DMS153 treated with DMSO at 0.1 percent for 48 hours (cell line): ENCODE measurements around the gene MOB3B.
"Not testable (repeated sequence)": the region's sequence is repeated elsewhere in the genome, so short reads cannot be mapped to it uniquely, and the experiment has no call there.

Source experiments
- DNase-seq: peaks from one replicate; lab custom pipeline; 2025; ENCODE audit not compliant: unreplicated experiment; lab: John Stamatoyannopoulos, UW

Gene MOB3B

GRCh38 chr9:27518809-27519208 lies 10.8 kb downstream of the MOB3B start:
- DNase-seq = no peak

- no peak for DNase-seq
Observed at GRCh38 chr9:27518006-27518405, 11.6 kb downstream of the MOB3B start.

GRCh38 chr9:27514551-27514950 lies 15.1 kb downstream of the MOB3B start:
- DNase-seq = no peak

- no peak for DNase-seq
Observed at GRCh38 chr9:27511771-27512170, 17.8 kb downstream of the MOB3B start.

GRCh38 chr9:27510780-27511179 lies 18.8 kb downstream of the MOB3B start:
- no peak for DNase-seq

- no peak for DNase-seq
Observed at GRCh38 chr9:27506981-27507380, 22.6 kb downstream of the MOB3B start.

- DNase-seq = no peak
Observed at GRCh38 chr9:27505744-27506161, 23.9 kb downstream of the MOB3B start.

- DNase-seq = no peak
Observed at GRCh38 chr9:27504259-27504658, 25.4 kb downstream of the MOB3B start.

- DNase-seq = no peak
Observed at GRCh38 chr9:27503623-27504022, 26.0 kb downstream of the MOB3B start.

GRCh38 chr9:27500902-27501301 lies 28.7 kb downstream of the MOB3B start:
- not testable (repeated sequence) for DNase-seq

GRCh38 chr9:27499451-27499850 lies 30.2 kb downstream of the MOB3B start:
- DNase-seq = no peak

- DNase-seq = no peak
Observed at GRCh38 chr9:27497883-27498417, 31.7 kb downstream of the MOB3B start.

- no peak for DNase-seq
Observed at GRCh38 chr9:27496135-27496504, 33.5 kb downstream of the MOB3B start.

- DNase-seq = no peak
Observed at GRCh38 chr9:27495480-27496134, 34.0 kb downstream of the MOB3B start.

- no peak for DNase-seq
Observed at GRCh38 chr9:27491154-27491553, 38.5 kb downstream of the MOB3B start.

- no peak for DNase-seq
Observed at GRCh38 chr9:27489087-27489876, 40.3 kb downstream of the MOB3B start.

- DNase-seq = no peak
Observed at GRCh38 chr9:27487927-27488326, 41.7 kb downstream of the MOB3B start.

- DNase-seq = no peak
Observed at GRCh38 chr9:27487128-27487640, 42.4 kb downstream of the MOB3B start.

- no peak for DNase-seq
Observed at GRCh38 chr9:27485158-27485557, 44.5 kb downstream of the MOB3B start.

- DNase-seq = no peak
Observed at GRCh38 chr9:27483576-27483975, 46.0 kb downstream of the MOB3B start.

- DNase-seq = no peak
Observed at GRCh38 chr9:27482709-27483108, 46.9 kb downstream of the MOB3B start.

- no peak for DNase-seq
Observed at GRCh38 chr9:27478322-27478721, 51.3 kb downstream of the MOB3B start.
